Endothelial cell of umbilical vein (primary cell): ENCODE results near the gene PPM1D.

ENCODE experiments used
- EZH2 ChIP-seq: IDR thresholded peaks from 2 replicates; pipeline ENCODE4 v1.6.1; 2012; ENCODE audit warnings: borderline replicate concordance, low read depth, mild to moderate bottlenecking, moderate library complexity, low read length, inconsistent platforms; ENCODE audit not compliant: severe bottlenecking
- JUN ChIP-seq: IDR thresholded peaks from 2 replicates; pipeline ENCODE4 v1.6.1; 2011; ENCODE audit warnings: borderline replicate concordance, low read depth; ENCODE audit not compliant: insufficient read length, insufficient read depth
- POLR2A ChIP-seq: IDR thresholded peaks from 2 replicates; pipeline ENCODE4 v1.6.1; 2012; ENCODE audit warnings: low read depth, mild to moderate bottlenecking, control low read depth, low read length
- TF ChIP-seq, protein P1 (sequence below), 2 donors: IDR thresholded peaks; 1 replicate in 1 of 2; 2 replicates in 1 of 2; pipeline ENCODE4 v1.5.1; 2011; ENCODE audit warnings: low read length in 2 of 2, mild to moderate bottlenecking in 2 of 2, moderate library complexity in 2 of 2, control low read depth in 1 of 2, inconsistent platforms in 1 of 2, low read depth in 1 of 2; ENCODE audit not compliant: insufficient read depth in 1 of 2; ENCODE audit errors: extremely low read depth in 1 of 2

DNA sequence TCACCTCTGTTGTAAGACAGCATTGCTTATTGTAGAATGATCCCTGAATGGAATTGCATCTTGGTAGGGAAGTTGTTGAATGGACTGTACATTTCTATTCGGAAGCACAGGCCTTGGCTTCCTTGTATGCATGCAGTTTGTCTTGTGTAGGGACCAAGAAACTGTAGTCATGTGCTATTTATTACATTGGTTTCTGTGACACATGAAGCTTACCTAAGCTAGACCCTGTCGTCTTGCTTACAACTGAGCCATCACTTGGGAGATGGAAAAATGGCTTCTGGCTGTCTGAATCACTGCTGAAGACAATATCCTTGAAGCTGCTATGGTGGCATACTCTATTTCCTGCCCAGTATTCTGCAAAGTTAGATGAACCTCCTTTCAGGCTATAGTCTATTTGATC, 29.1 kb downstream of the PPM1D start:
- TF ChIP-seq JUN (no peak), EZH2 (no peak), POLR2A (no peak)
- TF ChIP-seq, protein P1, sequence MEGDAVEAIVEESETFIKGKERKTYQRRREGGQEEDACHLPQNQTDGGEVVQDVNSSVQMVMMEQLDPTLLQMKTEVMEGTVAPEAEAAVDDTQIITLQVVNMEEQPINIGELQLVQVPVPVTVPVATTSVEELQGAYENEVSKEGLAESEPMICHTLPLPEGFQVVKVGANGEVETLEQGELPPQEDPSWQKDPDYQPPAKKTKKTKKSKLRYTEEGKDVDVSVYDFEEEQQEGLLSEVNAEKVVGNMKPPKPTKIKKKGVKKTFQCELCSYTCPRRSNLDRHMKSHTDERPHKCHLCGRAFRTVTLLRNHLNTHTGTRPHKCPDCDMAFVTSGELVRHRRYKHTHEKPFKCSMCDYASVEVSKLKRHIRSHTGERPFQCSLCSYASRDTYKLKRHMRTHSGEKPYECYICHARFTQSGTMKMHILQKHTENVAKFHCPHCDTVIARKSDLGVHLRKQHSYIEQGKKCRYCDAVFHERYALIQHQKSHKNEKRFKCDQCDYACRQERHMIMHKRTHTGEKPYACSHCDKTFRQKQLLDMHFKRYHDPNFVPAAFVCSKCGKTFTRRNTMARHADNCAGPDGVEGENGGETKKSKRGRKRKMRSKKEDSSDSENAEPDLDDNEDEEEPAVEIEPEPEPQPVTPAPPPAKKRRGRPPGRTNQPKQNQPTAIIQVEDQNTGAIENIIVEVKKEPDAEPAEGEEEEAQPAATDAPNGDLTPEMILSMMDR (IDR thresholded peaks at IDR 0.05; ENCODE audit: extremely low read depth in 1 of 2, insufficient read depth in 1 of 2, low read depth in 1 of 2, low read length in 2 of 2): no peak
